Colonic mucosa (tissue), 4 donors: ENCODE measurements around the gene TTC9B. TPM values are rescaled to one million over a fixed set of nuclear protein-coding genes. Genes with fewer than 3 reads are reported as not detected.

Source experiments
- DNase-seq: peaks from one replicate; pipeline ENCODE4 v3.0.0-alpha.2; 2020
- H3K27ac ChIP-seq: fragments of 200-600 bp; one replicate; pipeline ENCODE4 v1.8.0; 2021
- H3K27me3 ChIP-seq: fragments of 200-600 bp; one replicate; pipeline ENCODE4 v1.8.0; 2021
- H3K36me3 ChIP-seq: fragments of 200-600 bp; one replicate; pipeline ENCODE4 v1.8.0; 2021
- H3K4me1 ChIP-seq: fragments of 200-600 bp; one replicate; pipeline ENCODE4 v1.8.0; 2021; ENCODE audit warnings: mild to moderate bottlenecking
- H3K4me3 ChIP-seq: fragments of 200-600 bp; one replicate; pipeline ENCODE4 v1.8.0; 2021
- H3K9ac ChIP-seq, 2 donors: one replicate each; pipeline ENCODE4 v1.7.0; 2013; ENCODE audit warnings: control low read depth in 2 of 2, low read depth in 2 of 2, low read length in 2 of 2
- H3K9me3 ChIP-seq: fragments of 200-600 bp; one replicate; pipeline ENCODE4 v1.8.0; 2021
- CTCF ChIP-seq: fragments of 200-600 bp; IDR thresholded peaks from one replicate; pipeline ENCODE4 v1.8.0; 2022; ENCODE audit warnings: antibody characterized with exemption, mild to moderate bottlenecking
- intact Hi-C: fragments of 100-400 bp; cut with DNase I; formaldehyde crosslinking; loops from one replicate; pipeline ENCODE4 v1.14.1; 2022
- total RNA-seq, 2 donors: library from RNA; stranded (reverse); fragmentation: NEBNext Ultra II Directional in 1 of 2; extraction: Animal tissue kit (Norgen Biotek cat#: 25700) in 1 of 2; gene quantifications; one replicate each; pipeline ENCODE4 v1.2.1, GENCODE V29; 2021
- donor health status: healthy.
- donor health status: DM: no; HTN: no; CAD: no.
- donor health status: DM: no; HTN: no; CAD: no.

The TTC9B gene
- total RNA-seq, 2 donors from 2014 or later = 0.30 to 0.69 TPM

- no peaks in the 10 kb centered on the region for H3K27me3 ChIP-seq
- intact Hi-C loops = no loop called here
- no peak overlapping the region for H3K4me3 ChIP-seq
- no peak overlapping the region for H3K9ac ChIP-seq
- no peaks in the 10 kb centered on the region for H3K9me3 ChIP-seq
- H3K27ac ChIP-seq = no peak overlapping the region
- no peaks in the 10 kb centered on the region for H3K36me3 ChIP-seq
- DNase-seq = no peak
- H3K4me1 ChIP-seq = no peaks in the 10 kb centered on the region
- no peak for TF ChIP-seq CTCF
Measured at GRCh38 chr19:40210889-40211288, 7.3 kb downstream of the TTC9B start.

GRCh38 chr19:40208602-40209001 is 9.6 kb downstream of the TTC9B start:
- Histone ChIP-seq H3K9ac (no peak overlapping the region), H3K4me3 (no peak overlapping the region), H3K27me3 (no peaks in the 10 kb centered on the region), H3K36me3 (no peaks in the 10 kb centered on the region), H3K9me3 (no peaks in the 10 kb centered on the region), H3K27ac (no peak overlapping the region), H3K4me1 (no peaks in the 10 kb centered on the region)
- DNase-seq = no peak
- TF ChIP-seq CTCF = no peak
- intact Hi-C loops = no loop called here

DNA sequence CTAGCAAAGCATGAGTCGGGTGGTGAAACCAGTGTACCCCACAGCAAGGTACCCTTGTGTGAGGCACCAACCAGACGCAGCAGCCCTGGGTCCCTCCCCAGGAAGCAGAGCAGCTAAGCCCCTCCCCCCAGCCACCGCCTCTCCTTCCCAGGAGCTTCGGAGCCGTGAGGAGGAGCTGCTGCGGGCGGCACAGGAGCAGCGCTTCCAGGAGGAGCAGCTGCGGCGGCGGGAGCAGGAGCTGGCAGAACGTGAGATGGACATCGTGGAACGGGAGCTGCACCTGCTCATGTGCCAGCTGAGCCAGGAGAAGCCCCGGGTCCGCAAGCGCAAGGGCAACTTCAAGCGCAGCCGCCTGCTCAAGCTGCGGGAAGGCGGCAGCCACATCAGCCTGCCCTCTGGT is 12.4 kb downstream of the TTC9B start:
- no peak overlapping the region for H3K27ac ChIP-seq
- H3K9me3 ChIP-seq = no peaks in the 10 kb centered on the region
- intact Hi-C loops = no loop called here
- no peak for TF ChIP-seq CTCF
- no peak for DNase-seq
- no peak overlapping the region for H3K4me3 ChIP-seq
- H3K27me3 ChIP-seq = no peaks in the 10 kb centered on the region
- H3K9ac ChIP-seq = no peak overlapping the region
- H3K4me1 ChIP-seq = no peaks in the 10 kb centered on the region
- H3K36me3 ChIP-seq = no peaks in the 10 kb centered on the region

DNA sequence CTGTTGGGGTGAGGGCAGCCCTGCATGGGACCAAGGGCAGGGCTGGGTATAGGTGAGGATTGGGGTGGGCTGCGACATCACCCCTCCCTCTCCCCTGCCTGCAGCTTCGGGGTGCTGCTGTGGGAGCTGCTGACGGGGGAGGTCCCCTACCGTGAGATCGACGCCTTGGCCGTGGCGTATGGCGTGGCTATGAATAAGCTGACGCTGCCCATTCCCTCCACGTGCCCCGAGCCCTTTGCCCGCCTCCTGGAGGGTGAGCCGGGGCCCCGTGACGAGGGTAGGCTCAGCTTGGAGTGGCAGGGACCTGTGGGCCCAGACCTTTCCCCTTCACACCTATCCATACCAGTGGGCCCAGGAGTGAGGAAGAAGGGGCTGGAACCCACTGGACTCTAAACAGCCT is 13.8 kb downstream of the TTC9B start:
- DNase-seq = no peak
- H3K9ac ChIP-seq = no peak overlapping the region
- no peak overlapping the region for H3K27ac ChIP-seq
- no peak for TF ChIP-seq CTCF
- H3K9me3 ChIP-seq = no peaks in the 10 kb centered on the region
- no peaks in the 10 kb centered on the region for H3K4me1 ChIP-seq
- H3K27me3 ChIP-seq = no peaks in the 10 kb centered on the region
- no peak overlapping the region for H3K4me3 ChIP-seq
- no peaks in the 10 kb centered on the region for H3K36me3 ChIP-seq
- intact Hi-C loops = no loop called here

DNA sequence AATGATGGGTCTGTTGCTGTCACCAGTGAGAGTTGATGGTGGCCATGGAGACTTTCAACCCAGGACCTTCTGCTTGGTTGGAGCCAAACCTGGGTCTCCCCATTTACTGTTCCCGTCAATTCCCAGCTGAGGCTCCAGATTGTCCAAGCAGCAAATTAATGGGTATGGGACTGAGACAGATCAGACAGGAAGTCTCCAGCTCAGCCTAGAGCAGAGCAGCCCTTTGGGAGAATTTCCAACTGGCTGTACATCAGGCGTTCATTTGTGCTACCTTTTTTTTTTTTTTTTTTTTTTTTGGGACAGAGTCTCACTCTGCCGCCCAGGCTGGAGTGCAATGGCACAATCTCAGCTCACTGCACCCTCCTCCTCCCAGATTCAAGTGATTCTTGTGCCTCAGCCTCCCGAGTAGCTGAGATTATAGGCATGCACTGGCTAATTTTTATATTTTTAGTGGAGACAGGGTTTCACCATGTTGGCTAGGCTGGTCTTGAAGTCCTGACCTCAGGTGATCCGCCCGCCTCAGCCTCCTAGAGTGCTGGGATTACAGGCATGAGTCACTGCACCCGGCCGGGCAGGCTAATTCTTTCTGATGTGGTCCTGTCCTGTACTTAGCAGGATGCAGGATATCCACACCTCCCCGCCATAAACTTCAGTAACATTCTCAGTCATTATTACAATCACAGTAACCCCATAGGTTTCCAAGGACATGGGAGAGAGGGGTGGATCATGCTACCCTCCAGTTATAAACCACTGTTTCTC is 17.7 kb downstream of the TTC9B start:
- H3K4me1 ChIP-seq = no peaks in the 10 kb centered on the region
- no peaks in the 10 kb centered on the region for H3K36me3 ChIP-seq
- no peak for TF ChIP-seq CTCF
- H3K27ac ChIP-seq = no peak overlapping the region
- no peak overlapping the region for H3K4me3 ChIP-seq
- intact Hi-C loops = no loop called here
- DNase-seq = no peak
- no peaks in the 10 kb centered on the region for H3K9me3 ChIP-seq
- no peaks in the 10 kb centered on the region for H3K27me3 ChIP-seq
- no peak overlapping the region for H3K9ac ChIP-seq
